Activated CD4-positive, alpha-beta T cell treated with anti-CD3 and anti-CD28 coated beads, Interleukin-2, amount 50 U/mL, for 16 hours (primary cell): Measurements from ENCODE around the gene CEP63.
"Not testable (repeated sequence)": the region's sequence is repeated elsewhere in the genome, so short reads cannot be mapped to it uniquely, and the experiment has no call there.

Experiments used
- DNase-seq: peaks from one replicate; pipeline ENCODE4 v3.0.0-alpha.2; 2020

CEP63 gene

GRCh38 chr3:134590766-134591165 lies 104.9 kb downstream of the CEP63 start:
- no peak for DNase-seq

DNA sequence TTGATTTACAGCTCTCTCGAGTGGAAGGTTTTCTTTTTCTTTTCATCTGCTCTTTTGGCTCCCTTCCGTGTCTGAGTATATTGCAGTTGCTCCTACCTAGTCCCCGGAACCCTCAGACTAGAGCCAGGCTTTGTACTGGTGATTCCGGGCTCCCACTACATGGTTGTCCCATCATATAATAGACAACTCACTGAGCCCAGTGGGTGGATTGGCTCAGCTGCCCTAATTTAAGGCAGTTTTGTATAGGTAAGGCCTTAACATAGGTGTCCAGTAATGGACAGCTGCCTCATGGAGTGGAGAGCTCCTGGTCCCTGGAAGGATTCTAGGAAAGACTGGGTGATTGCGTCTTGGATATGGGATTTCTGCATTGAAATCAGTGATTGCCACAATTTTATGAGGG lies 106.9 kb downstream of the CEP63 start:
- no peak for DNase-seq

DNA sequence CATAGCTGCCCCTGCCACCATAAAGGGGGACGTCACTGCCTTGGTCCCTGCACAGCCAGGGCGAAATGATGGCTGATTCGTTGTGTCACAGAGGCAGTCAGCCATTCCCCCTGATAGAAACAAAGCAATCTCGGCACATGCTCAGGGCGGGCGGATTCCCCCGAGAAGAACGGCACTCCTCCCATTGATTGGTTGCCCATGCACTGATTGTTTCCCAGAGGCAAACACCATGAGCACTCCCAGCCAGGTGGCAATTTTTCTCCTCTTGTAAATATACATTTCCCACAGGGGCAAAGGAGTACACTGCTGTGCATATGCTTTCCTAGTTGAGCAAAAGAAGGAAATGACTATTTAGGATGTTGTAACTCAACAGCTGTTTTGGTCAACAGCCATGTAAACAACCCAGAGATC lies 108.5 kb downstream of the CEP63 start:
- no peak for DNase-seq

DNA sequence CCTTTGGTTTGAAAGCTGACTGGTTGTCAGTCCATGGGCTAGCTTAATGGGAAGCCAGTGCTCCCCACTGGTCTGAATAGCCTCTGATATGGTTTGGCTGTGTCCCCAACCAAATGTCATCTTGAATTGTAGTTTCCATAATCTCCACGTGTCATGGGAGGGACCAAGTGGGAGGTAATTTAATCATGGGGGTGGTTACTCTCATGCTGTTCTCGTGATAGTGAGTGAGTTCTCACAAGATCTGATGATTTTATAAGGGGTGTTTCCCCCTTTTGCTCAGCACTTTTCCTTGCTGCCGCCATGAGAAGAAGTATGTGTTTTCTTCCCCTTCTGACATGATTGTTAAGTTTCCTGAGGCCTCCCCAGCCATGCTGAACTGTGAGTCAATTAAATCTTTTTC lies 109.1 kb downstream of the CEP63 start:
- DNase-seq = not testable (repeated sequence)

DNA sequence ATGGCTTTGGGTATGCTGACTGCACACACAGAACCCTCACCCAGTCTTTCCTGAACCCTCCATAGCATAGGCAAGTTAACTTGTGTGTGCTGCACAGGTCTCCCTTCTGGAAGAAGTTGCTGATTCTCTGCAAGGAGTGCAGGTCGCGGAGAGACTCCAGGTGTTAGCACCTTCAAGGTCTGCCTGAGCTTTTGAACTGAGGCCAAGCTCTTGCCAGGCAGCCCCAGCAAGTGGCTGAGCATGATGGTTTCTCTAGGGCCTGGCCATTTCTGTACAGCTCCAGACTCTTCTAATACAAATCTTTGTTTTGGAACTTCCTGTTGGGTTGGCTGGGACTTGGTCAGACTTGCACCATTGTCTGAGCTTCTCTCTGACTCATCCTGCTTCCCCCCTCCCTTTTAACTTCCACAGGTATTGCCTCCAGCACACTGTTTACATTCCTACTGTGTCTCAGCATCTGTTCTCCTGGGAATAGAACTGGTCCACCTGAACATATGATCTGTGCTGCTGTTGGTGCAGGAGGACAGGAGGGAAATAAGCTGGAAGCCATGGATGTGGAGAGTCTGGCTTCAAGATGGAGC lies 111.6 kb downstream of the CEP63 start:
- DNase-seq = no peak

DNA sequence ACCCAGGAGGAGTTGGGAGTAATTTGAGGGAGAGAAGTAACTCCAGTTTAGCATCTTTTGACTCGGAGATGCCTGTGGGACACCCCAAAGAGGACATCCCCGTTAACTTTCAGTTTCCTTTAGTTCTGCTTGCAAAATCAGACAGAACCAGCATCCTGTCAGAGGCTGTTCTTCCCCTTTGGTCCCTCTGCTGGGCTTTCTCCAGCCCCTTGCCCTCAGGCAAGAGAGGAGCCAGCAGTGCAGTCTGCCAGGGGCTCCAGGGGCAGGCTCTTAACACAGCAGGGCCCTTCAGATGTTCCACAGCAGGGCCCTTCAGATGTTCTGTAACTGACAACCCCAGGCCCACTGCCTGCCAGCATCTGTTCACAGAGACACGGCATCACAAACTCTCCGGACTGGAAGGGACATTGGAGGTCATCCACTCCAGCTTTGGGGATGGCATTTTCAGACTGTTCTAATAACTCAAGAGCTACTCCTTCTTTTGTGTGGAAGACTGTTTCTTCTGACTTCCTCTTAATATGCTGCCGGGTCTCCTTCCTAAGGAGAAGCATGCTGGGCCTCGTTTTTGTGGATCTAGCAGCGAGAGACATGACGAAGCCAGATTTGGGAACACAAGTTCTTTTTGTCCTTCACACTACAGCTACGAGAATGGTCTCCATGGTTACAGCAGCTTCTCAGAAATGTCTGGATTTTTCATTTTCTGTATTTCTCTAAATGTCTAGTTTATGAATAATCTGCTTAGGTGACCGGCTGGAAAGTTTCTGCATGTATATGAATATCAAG lies 113.1 kb downstream of the CEP63 start:
- no peak for DNase-seq

GRCh38 chr3:134600206-134600605 lies 114.3 kb downstream of the CEP63 start:
- no peak for DNase-seq

DNA sequence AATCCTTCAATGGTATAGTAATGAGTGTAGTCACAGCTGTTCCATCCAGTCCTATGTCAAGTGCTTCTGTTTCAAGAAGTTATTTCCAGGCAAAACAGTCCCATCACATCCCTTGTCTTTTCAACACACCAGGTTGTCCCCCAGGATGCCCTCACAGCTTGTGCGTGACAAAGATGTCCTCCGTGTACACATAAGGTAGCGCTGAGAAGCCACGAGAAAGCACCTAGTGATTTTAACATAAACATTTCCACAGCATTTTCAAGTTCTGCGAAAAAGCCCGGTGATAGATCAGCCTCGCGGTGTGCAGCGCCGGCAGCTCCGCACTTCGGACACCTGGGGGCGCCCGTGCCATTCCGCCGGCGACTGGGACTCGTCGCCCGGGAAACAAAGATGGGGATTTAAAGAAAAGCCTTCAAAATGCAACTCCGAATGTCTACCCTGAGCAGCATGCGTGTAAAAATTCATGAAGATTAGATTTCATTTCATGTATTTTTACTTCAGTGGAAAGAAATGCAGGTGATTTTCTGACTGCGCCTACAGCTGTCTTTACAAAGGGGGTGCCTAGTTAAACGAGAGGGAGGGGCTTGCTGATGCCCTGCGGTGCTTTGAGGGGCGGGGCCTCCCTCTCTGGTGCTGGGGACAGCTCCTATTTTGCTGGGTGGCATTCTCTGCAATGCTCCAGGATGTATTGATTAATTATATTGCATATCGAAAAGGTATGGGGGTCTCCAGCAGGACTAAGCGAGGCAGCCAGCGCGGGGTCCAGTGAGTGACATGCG lies 115.0 kb downstream of the CEP63 start:
- DNase-seq = peak; percentile 60

- DNase-seq = no peak
Measured at GRCh38 chr3:134601539-134602439, 115.9 kb downstream of the CEP63 start.

- no peak for DNase-seq
Measured at GRCh38 chr3:134602440-134602814, 116.6 kb downstream of the CEP63 start.

DNA sequence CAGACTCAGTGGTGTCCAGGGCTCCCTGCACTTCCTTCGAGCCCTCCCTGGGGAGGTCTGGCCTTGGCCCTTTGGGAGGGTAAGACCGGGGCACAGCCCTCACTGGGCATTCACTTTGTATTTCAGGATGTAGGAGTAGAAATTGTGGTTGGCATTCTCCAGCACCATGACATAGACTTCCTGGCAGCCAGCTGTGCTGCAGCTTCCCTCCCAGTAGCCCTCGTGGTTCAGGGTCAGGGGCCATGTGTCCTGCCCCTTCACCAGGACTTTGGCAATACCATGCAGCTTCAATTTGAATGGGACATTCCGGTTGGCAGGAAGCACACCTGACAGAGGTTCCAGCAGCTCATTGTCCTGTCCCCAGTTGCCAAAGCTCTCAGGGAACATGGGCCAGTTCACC lies 117.6 kb downstream of the CEP63 start:
- DNase-seq = no peak

DNA sequence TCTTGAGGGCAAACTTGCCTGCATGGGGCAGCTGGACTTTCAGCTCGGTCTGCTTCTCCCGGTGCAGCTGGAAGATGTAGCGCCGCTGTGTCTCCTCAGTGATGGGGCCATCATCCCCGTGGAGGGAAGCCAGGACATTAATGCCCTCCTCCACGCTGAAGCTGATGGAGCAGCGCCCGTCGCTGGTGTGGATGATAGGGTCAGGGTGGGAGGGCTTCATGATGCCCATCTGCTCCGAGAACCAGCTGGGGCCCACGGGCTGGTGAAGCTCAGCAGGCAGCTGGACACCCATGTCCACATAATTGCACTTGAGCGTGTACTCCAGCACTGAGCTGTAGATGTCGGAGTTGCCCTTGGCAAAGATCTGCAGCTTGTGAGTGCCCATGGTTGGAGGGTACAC lies 118.1 kb downstream of the CEP63 start:
- no peak for DNase-seq

GRCh38 chr3:134605556-134605955 lies 119.7 kb downstream of the CEP63 start:
- no peak for DNase-seq

- DNase-seq = no peak
Measured at GRCh38 chr3:134606033-134607025, 120.5 kb downstream of the CEP63 start.

- DNase-seq = no peak
Measured at GRCh38 chr3:134607054-134608022, 121.5 kb downstream of the CEP63 start.

DNA sequence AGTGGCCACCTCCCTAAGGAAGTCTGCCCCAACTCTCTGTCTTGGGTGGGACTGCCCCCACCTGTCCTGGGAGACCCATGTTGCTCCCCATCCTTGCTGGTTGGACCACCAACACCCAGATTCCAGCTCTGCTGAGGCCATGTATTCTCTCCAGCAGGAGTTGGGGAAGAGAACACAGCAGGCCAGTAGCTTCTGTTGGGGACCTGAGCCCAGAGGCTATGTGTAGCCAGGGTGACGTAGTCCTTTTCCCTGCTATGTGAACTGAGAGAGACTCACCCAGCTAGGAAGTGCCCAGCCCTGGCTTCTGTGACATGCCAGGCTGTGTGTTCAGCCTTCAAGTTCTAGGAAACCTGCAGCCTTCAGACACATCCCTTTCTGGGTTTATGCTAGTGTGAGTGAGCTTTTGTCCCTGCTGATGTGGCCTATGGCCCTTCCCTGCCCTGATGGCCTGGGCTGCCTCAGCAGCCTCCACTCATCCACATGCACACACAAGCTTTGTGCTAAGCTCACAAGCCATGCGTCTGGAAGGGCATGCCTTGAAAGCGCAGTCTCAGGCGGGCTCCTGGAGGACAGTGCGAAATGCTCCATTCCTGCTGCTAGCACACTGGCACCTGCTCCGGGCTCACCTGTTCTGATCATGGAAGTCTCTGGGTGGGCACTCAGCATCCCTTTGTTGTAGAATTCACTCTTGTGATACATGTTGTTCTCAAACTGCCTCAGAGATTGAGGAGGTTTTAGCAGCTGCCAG lies 122.3 kb downstream of the CEP63 start:
- no peak for DNase-seq

DNA sequence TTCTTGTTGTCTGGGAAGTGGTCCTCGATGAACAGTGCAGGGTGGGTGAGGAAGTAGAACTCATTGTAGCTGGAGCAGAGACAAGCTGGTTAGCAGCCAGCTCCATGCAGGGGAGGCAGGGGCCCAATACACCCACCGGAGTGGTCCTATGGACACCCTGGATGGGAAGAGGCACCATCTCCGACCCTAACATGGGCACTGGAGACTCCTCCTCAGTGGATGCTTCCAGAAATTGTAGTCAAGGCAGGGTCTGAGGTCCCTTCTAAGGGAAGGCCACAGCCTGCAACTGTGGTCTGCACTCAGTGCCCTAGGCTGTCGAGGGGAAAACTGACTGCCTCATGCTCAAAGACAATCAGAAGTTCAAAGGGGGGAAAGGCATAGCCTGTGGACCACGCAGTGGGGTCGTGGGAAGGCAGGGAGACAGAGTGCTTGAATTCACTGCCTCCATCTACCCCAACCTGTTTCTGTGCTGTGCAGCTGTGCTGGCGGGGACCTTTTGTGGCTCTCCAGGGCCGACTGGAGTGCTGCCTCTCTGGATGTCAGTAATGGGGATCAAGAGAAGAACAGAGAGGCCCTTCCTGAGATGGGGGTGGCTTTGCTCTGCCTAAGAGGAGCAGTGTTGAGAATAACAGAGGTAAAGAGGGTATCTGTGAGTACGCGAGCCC lies 123.0 kb downstream of the CEP63 start:
- DNase-seq = no peak

DNA sequence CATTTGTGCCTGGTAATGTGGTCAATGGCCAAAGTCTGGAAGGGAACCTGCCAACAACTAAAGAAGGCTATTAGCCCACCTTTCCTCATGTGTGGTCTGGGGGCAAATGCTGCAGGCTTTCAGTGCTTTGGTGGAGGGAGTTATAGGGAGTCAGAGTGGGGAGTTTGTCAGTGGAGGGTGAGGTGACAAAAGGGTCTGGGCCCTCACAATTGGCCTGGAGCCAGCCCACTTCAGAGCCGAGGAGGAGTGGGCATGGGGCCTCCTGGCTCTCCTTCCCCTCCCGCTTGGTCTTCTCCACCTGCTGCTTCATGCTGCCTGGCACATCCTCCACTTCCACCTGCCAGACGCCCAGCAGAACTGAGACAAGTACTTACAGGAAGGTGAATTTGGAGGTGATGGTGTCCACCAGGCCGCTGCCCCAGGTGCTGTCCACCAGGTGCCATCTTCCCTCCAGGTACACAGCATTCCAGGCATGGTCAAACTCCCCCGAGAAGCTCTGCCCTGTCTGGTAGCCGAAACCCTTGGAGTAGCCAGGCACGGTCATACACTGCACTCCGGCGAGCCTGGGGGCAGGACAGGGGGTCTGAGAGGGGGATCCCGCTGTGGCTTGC lies 124.1 kb downstream of the CEP63 start:
- no peak for DNase-seq
